CD4-positive, alpha-beta T cell (primary cell): ENCODE measurements around the gene SPOP. TPM values are rescaled to one million over a fixed set of nuclear protein-coding genes. Genes with fewer than 3 reads are reported as not detected.

ENCODE experiments used
- ATAC-seq: fragments of 200-7000 bp; cut with Tn5 transposase; one replicate; pipeline ENCODE4 v1.10.0; 2022; ENCODE audit warnings: mild to moderate bottlenecking; ENCODE audit not compliant: poor library complexity
- CTCF ChIA-PET: fragments of 350-600 bp; sonication (Branson Sonifier 250); formaldehyde crosslinking; loops from one replicate; lab custom pipeline; 2021; ENCODE audit warnings: antibody characterized with exemption, inconsistent platforms; lab: Charles Lee
- POLR2A ChIA-PET: fragments of 350-600 bp; sonication (Branson Sonifier 250); formaldehyde crosslinking; loops from one replicate; lab custom pipeline; 2021; ENCODE audit warnings: antibody characterized with exemption, inconsistent platforms; lab: Charles Lee
- DNase-seq, 14 experiments: peaks; one replicate each; pipeline ENCODE4 v3.0.0-alpha.2; 2013 to 2020; ENCODE audit warnings: mixed read lengths in 2 of 14
- H3K27ac ChIP-seq, 2 donors: one replicate each; pipeline versions ENCODE4 v1.5.1 to v1.7.0; 2013; ENCODE audit warnings: low read length in 2 of 2, low read depth in 1 of 2, mild to moderate bottlenecking in 1 of 2
- H3K27me3 ChIP-seq, 2 experiments: 1 replicate in 1 of 2; 2 replicates in 1 of 2; pipeline versions ENCODE4 v1.6.1 to v1.7.0; 2013; ENCODE audit warnings: low read length in 2 of 2, control low read depth in 1 of 2, mild to moderate bottlenecking in 1 of 2, moderate library complexity in 1 of 2; ENCODE audit not compliant: insufficient read depth in 2 of 2, control insufficient read depth in 1 of 2
- H3K36me3 ChIP-seq: one replicate; pipeline ENCODE4 v1.6.1; 2013; ENCODE audit warnings: low read length, control low read depth; ENCODE audit not compliant: insufficient read depth
- H3K4me1 ChIP-seq: one replicate; pipeline ENCODE4 v1.6.1; 2013; ENCODE audit warnings: low read length, control low read depth; ENCODE audit not compliant: insufficient read depth
- H3K4me3 ChIP-seq: one replicate; pipeline ENCODE4 v1.5.1; 2013; ENCODE audit warnings: mild to moderate bottlenecking, low read length, moderate library complexity
- H3K9me3 ChIP-seq, 2 experiments: 1 replicate in 1 of 2; 2 replicates in 1 of 2; pipeline versions ENCODE4 v1.6.1 to v1.7.0; 2013; ENCODE audit warnings: low read length in 2 of 2, mild to moderate bottlenecking in 2 of 2, control low read depth in 1 of 2, moderate library complexity in 1 of 2; ENCODE audit not compliant: control insufficient read depth in 1 of 2, insufficient read depth in 1 of 2
- H3K27ac Mint-ChIP-seq: one replicate; pipeline ENCODE4 v1.8.0; 2020; ENCODE audit warnings: mixed read lengths
- H3K27me3 Mint-ChIP-seq: one replicate; pipeline ENCODE4 v1.8.0; 2021; ENCODE audit warnings: mixed read lengths
- H3K36me3 Mint-ChIP-seq: one replicate; pipeline ENCODE4 v1.8.0; 2021; ENCODE audit warnings: low read depth, mixed read lengths
- H3K4me1 Mint-ChIP-seq: one replicate; pipeline ENCODE4 v1.8.0; 2021; ENCODE audit warnings: low read depth, mixed read lengths
- H3K4me3 Mint-ChIP-seq: one replicate; pipeline ENCODE4 v1.8.0; 2020; ENCODE audit warnings: mild to moderate bottlenecking, mixed read lengths
- H3K9me3 Mint-ChIP-seq: one replicate; pipeline ENCODE4 v1.8.0; 2020; ENCODE audit warnings: mixed read lengths
- CTCF ChIP-seq: fragments of 200-600 bp; IDR thresholded peaks from one replicate; pipeline ENCODE4 v1.8.0; 2022; ENCODE audit warnings: antibody characterized with exemption, mild to moderate bottlenecking
- intact Hi-C, 2 experiments: fragments of 100-400 bp; cut with DNase I in 1 of 2; cut with micrococcal nuclease in 1 of 2; formaldehyde crosslinking; loops; one replicate each; pipeline versions ENCODE4 v1.15.1 to v1.9.0; 2023 to 2025; cut with DNase I, micrococcal nuclease
- total RNA-seq, 174 experiments: library from RNA in 2 of 174; stranded (reverse) in 2 of 174; gene quantifications; one replicate each; pipeline ENCODE4 v1.2.3 and lab custom pipeline; 2021 to 2026

The SPOP gene
- total RNA-seq, 2 experiments from 2014 or later: 38.7 to 41.5 TPM

- H3K27me3 ChIP-seq: no peaks in the 10 kb centered on the region
- no peaks in the 10 kb centered on the region for H3K9me3 ChIP-seq
- peak overlapping the region; percentile 98 for H3K4me3 Mint-ChIP-seq
- POLR2A ChIA-PET: interaction anchor here (0.6 to 1.5 kb wide), 16 partner anchors 10 to 270 kb away, joined by 3 to 16 read pairs (median 4); partner anchors contain the start of genes FAM117A, KAT7 and SLC35B1
- intact Hi-C loops: loop anchor here in 1 of 2 experiments (5.0 kb wide), 1 partner anchor 35 kb away; no protein-coding TSS in a partner anchor
- H3K9me3 Mint-ChIP-seq: no peaks in the 10 kb centered on the region
- peaks cover 51% of the 10 kb centered on the region for H3K36me3 Mint-ChIP-seq
- peak overlapping the region; percentile 98 to 99 for H3K27ac ChIP-seq
- H3K4me1 Mint-ChIP-seq: peaks cover 57% of the 10 kb centered on the region
- peak overlapping the region; percentile 86 for H3K4me3 ChIP-seq
- DNase-seq (peak; percentile 91 to 99 (median 96)), ATAC-seq (peak; percentile 49)
- CTCF ChIA-PET: interaction anchor here (1.0 to 1.3 kb wide), 2 partner anchors 18 to 107 kb away, joined by 4 to 6 read pairs; no protein-coding TSS in a partner anchor
- peak overlapping the region; percentile 95 for H3K27ac Mint-ChIP-seq
- peaks cover 5% of the 10 kb centered on the region for H3K27me3 Mint-ChIP-seq
- TF ChIP-seq CTCF: no peak
- H3K36me3 ChIP-seq: peaks cover 11% of the 10 kb centered on the region
- H3K4me1 ChIP-seq: peaks cover 34% of the 10 kb centered on the region
Measured at GRCh38 chr17:49677134-49677932, 564 bp downstream of the SPOP start.

GRCh38 chr17:49676276-49676868 is 1.5 kb downstream of the SPOP start:
- H3K4me1 Mint-ChIP-seq: peaks cover 65% of the 10 kb centered on the region

More at GRCh38 chr17:49676276-49676868, 1.5 kb downstream of the SPOP start:
- peak overlapping the region; percentile 86 for H3K4me3 ChIP-seq
- Mint-ChIP-seq H3K36me3 (peaks cover 57% of the 10 kb centered on the region), H3K27ac (peak overlapping the region; percentile 95), H3K4me3 (peak overlapping the region; percentile 98), H3K9me3 (no peaks in the 10 kb centered on the region), H3K27me3 (peaks cover 5% of the 10 kb centered on the region)
- no peak for TF ChIP-seq CTCF
- intact Hi-C loops: loop anchor here in 1 of 2 experiments (5.0 kb wide), 1 partner anchor 34 kb away; no protein-coding TSS in a partner anchor
- DNase-seq (peak in 6 of 14 experiments; percentile 22 to 91 (median 61)), ATAC-seq (peak; percentile 37)
- ChIA-PET CTCF (interaction anchor here (0.7 to 1.3 kb wide), 3 partner anchors 19 to 106 kb away, joined by 3 to 9 read pairs (median 4); no protein-coding TSS in a partner anchor), POLR2A (interaction anchor here (1.0 to 1.5 kb wide), 3 partner anchors 12 to 19 kb away, joined by 3 to 8 read pairs (median 3); no protein-coding TSS in a partner anchor)
- H3K9me3 ChIP-seq: no peaks in the 10 kb centered on the region
- peaks cover 35% of the 10 kb centered on the region for H3K4me1 ChIP-seq
- H3K27ac ChIP-seq: peak overlapping the region; percentile 98 to 99
- peaks cover 15% of the 10 kb centered on the region for H3K36me3 ChIP-seq
- H3K27me3 ChIP-seq: no peaks in the 10 kb centered on the region
